Middle frontal gyrus (tissue), 1 donor: Measurements from ENCODE around the gene GIMAP8.
A peak's percentile ranks its signal among the peaks of the same experiment; 100 is the strongest.
"Not testable (repeated sequence)": the region's sequence is repeated elsewhere in the genome, so short reads cannot be mapped to it uniquely, and the experiment has no call there.

ENCODE experiments used
- DNase-seq: peaks from one replicate; pipeline ENCODE4 v3.0.0-alpha.2; 2015; ENCODE audit warnings: low spot score; ENCODE audit errors: extremely low spot score

Gene GIMAP8

GRCh38 chr7:150435390-150436073, 14.9 kb upstream of the GIMAP8 start:
- no peak for DNase-seq

GRCh38 chr7:150439967-150440366, 10.5 kb upstream of the GIMAP8 start:
- DNase-seq: no peak

GRCh38 chr7:150441524-150441923, 8.9 kb upstream of the GIMAP8 start:
- DNase-seq: no peak

- DNase-seq: no peak
Observed at GRCh38 chr7:150442811-150443210, 7.6 kb upstream of the GIMAP8 start.

- DNase-seq: no peak
Observed at GRCh38 chr7:150443793-150444540, 6.5 kb upstream of the GIMAP8 start.

GRCh38 chr7:150444674-150445365, 5.6 kb upstream of the GIMAP8 start:
- no peak for DNase-seq

- DNase-seq: no peak
Observed at GRCh38 chr7:150446288-150446938, 4.0 kb upstream of the GIMAP8 start.

GRCh38 chr7:150447966-150448788, 2.3 kb upstream of the GIMAP8 start:
- DNase-seq: no peak

GRCh38 chr7:150448789-150449147, 1.7 kb upstream of the GIMAP8 start:
- DNase-seq: peak; percentile 54

GRCh38 chr7:150449206-150449952, 1.1 kb upstream of the GIMAP8 start:
- no peak for DNase-seq

GRCh38 chr7:150451097-150451793, 815 bp downstream of the GIMAP8 start:
- DNase-seq: peak; percentile 9

GRCh38 chr7:150451833-150452461, 1.5 kb downstream of the GIMAP8 start:
- DNase-seq: no peak

GRCh38 chr7:150453181-150453580, 2.8 kb downstream of the GIMAP8 start:
- no peak for DNase-seq

- DNase-seq: no peak
Observed at GRCh38 chr7:150453892-150454291, 3.5 kb downstream of the GIMAP8 start.

- DNase-seq: not testable (repeated sequence)
Observed at GRCh38 chr7:150457064-150457463, 6.6 kb downstream of the GIMAP8 start.

GRCh38 chr7:150458235-150458634, 7.8 kb downstream of the GIMAP8 start:
- DNase-seq: no peak

GRCh38 chr7:150458756-150459155, 8.3 kb downstream of the GIMAP8 start:
- no peak for DNase-seq

- no peak for DNase-seq
Observed at GRCh38 chr7:150461520-150461919, 11.1 kb downstream of the GIMAP8 start.

- no peak for DNase-seq
Observed at GRCh38 chr7:150462413-150462812, 12.0 kb downstream of the GIMAP8 start.
